CD4-positive, alpha-beta T cell treated with Interleukin-17A for 1 hour (primary cell): Measurements from ENCODE around the gene TSPAN12.

Source experiments
- DNase-seq: peaks from one replicate; pipeline ENCODE4 v3.0.0-alpha.2; 2020

Gene TSPAN12

DNA sequence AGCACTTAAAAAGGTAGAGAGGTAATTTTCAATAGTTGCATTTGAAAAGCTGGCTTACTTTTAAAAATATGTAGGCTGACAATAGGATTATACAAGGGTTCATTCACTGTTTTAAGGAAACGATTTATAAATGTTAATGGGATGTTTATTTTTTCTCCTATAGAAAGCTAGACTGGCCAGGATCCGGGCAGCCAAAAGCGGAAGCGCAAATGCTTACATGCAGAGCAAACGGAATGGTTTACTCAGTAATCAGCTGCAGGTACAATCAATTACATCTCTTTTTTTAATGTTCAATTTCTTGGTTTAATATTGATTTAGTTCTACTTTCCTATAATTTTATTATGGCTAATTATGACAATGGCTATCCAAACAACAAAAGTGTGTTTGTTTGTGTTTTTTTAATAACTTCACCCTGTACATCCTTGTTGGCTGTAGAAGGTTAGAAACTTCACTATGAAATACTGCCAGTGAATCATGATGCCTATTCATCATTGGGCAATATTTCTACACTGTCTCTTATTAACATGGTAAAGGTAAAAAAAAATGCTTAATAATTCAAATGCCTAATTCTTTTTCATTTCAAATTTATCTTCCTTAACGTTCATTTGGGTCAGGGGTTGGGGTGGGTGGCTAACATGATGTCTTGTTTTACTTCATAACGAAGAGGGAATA, 116.4 kb downstream of the TSPAN12 start:
- no peak for DNase-seq

DNA sequence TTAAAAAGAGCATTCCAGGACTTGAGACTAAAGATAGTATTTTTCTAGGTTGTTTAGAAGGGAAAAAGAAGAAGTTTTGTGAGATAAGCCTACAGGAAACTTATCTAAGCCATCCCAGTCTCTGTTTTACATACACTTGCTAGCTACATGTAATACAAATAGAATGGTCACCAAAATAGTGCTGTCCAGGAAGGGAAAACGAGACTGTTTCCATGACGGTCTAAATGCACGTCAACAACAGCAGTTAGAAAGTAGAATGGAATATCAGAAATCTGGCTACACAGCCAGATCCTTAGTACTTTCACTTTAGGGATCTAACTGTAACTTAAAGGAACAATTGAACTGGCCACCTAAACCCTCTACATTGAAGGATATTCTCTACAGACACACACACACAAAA, 117.6 kb downstream of the TSPAN12 start:
- DNase-seq: no peak

DNA sequence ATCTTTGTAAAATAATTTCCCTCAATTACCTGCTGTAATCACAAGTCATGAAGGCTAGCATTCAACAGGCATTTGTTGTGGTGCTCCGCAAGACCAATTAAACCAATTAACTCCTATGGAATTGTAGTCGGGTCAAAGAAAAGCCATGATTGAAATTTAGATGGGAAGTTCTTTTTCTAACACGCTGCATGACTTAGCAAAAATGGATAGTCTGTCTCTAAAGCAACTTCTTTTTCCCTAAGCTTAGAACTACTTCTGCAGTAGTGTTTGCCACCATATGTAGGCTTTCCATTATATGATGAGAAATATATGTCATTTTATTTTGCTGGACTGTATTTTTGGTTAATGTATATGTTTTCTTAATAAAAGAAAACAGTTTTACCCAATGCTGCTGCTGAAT, 119.1 kb downstream of the TSPAN12 start:
- no peak for DNase-seq
